GM12892 (cell line): ENCODE results near the gene LMO3.

Experiments used
- POLR2A ChIP-seq: IDR thresholded peaks from 2 replicates; pipeline ENCODE4 v1.6.1; 2011; ENCODE audit warnings: low read depth, low read length, control low read depth
- POLR2AphosphoS5 ChIP-seq: IDR thresholded peaks from 2 replicates; pipeline ENCODE4 v1.6.1; 2011; ENCODE audit warnings: low read depth, low read length, control low read depth
- TAF1 ChIP-seq: IDR thresholded peaks from 2 replicates; pipeline ENCODE4 v1.6.1; 2011; ENCODE audit warnings: low read depth, mild to moderate bottlenecking, control low read depth, low read length, borderline replicate concordance

DNA sequence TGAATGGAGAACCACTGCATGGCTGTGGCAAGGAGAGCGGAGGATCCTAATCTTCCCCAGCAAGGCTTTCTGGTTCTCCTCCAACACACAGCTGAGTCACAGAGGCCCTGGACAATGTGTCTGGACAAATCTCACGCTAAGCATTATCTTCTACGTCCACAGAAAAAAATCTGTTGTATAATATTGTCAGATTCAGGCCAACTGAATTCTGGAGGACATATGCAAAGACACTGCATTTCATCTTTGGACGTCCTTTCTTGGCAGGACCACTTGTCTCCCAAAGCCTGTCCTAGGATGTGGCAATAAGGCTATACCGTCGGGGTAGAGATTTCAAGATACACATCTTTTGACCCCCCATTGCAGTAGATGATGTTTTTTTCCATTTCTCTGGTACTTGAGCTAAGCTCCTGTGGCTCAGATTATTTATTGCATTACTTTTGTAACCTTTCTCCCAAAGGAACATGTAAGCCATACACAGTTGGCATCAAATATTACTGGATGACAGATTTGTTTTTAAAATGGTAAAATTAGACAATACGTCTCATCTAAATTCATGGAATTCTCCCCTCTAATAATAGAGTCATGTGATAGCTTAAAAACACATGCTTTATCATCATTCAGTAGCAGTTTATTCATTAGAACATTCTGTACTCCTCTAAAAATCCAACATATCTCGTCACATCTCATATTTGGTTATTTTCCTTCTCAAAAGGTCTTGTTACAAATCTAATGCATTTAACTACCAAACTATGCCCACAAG is 19.4 kb downstream of the LMO3 start:
- no peak for TF ChIP-seq POLR2A
- TF ChIP-seq POLR2AphosphoS5, result no peak
- TF ChIP-seq TAF1, result no peak
